Natural killer cell (primary cell): ENCODE data around the gene IL17RE. TPM values are rescaled to one million over a fixed set of nuclear protein-coding genes. Genes with fewer than 3 reads are reported as not detected.
A peak's percentile ranks its signal among the peaks of the same experiment; 100 is the strongest.

Experiments
- ATAC-seq, 3 donors: fragments of 150-1000 bp in 2 of 3; fragments of 200-7000 bp in 1 of 3; cut with Tn5 transposase; 1 replicate in 1 of 3; 2 replicates in 2 of 3; pipeline ENCODE4 v1.10.0; 2021; ENCODE audit warnings: mild to moderate bottlenecking in 2 of 3, moderate library complexity in 2 of 3
- DNase-seq, 2 donors: peaks; one replicate each; pipeline versions ENCODE4 v3.0.0 to v3.0.0-alpha.2; 2013 to 2021; ENCODE audit warnings: mixed read lengths in 1 of 2
- H3K27ac ChIP-seq: one replicate; pipeline ENCODE4 v1.5.1; 2013; ENCODE audit warnings: mild to moderate bottlenecking, low read length
- H3K27me3 ChIP-seq: one replicate; pipeline ENCODE4 v1.6.1; 2013; ENCODE audit warnings: low read length; ENCODE audit not compliant: control insufficient read depth, insufficient read depth
- H3K36me3 ChIP-seq: one replicate; pipeline ENCODE4 v1.6.1; 2013; ENCODE audit warnings: low read length; ENCODE audit not compliant: control insufficient read depth, insufficient read depth
- H3K4me1 ChIP-seq: one replicate; pipeline ENCODE4 v1.6.1; 2013; ENCODE audit warnings: low read length; ENCODE audit not compliant: control insufficient read depth, insufficient read depth
- H3K4me3 ChIP-seq: one replicate; pipeline ENCODE4 v1.5.1; 2013; ENCODE audit warnings: low read length
- H3K9me3 ChIP-seq: one replicate; pipeline ENCODE4 v1.6.1; 2013; ENCODE audit warnings: low read length; ENCODE audit not compliant: control insufficient read depth, insufficient read depth
- H3K27ac Mint-ChIP-seq, 2 donors: one replicate each; pipeline ENCODE4 v1.8.0; 2022; ENCODE audit warnings: mild to moderate bottlenecking in 2 of 2, mixed read lengths in 2 of 2, moderate library complexity in 1 of 2
- H3K27me3 Mint-ChIP-seq, 2 donors: one replicate each; pipeline ENCODE4 v1.8.0; 2022; ENCODE audit warnings: low read depth in 2 of 2, mixed read lengths in 2 of 2
- H3K36me3 Mint-ChIP-seq: one replicate; pipeline ENCODE4 v1.8.0; 2022; ENCODE audit warnings: mixed read lengths
- H3K4me1 Mint-ChIP-seq, 2 donors: one replicate each; pipeline ENCODE4 v1.8.0; 2022; ENCODE audit warnings: mixed read lengths in 2 of 2
- H3K4me3 Mint-ChIP-seq: one replicate; pipeline ENCODE4 v1.8.0; 2022; ENCODE audit warnings: mild to moderate bottlenecking, moderate library complexity, mixed read lengths
- H3K9me3 Mint-ChIP-seq, 2 donors: one replicate each; pipeline ENCODE4 v1.8.0; 2022; ENCODE audit warnings: mixed read lengths in 2 of 2
- WGBS: methylation state at CpG from one replicate; pipeline ENCODE4 v1.1.7; 2013; ENCODE audit warnings: missing lambda C conversion rate; ENCODE audit not compliant: insufficient coverage; 5-methylcytosine and 5-hydroxymethylcytosine counted together
- intact Hi-C: fragments of 100-400 bp; cut with micrococcal nuclease; formaldehyde crosslinking; loops from one replicate; pipeline ENCODE4 v1.14.2; 2022
- total RNA-seq, 4 donors: library from RNA; stranded (reverse); fragments of 120-200 nt in 1 of 4; gene quantifications; one replicate each; pipeline versions ENCODE4 v1.2.3 to v1.2.4, GENCODE V29; 2013 to 2022
- TF ChIP-seq, protein P1 (sequence below): fragments of 200-600 bp; IDR thresholded peaks from one replicate; pipeline ENCODE4 v1.8.0; 2022; ENCODE audit warnings: antibody characterized with exemption

Gene IL17RE
- total RNA-seq, 3 donors from 2014 or later (not counting 1 experiment from before 2014, with no cell fraction given): 0.28 to 2.5 (median 1.5) TPM

DNA sequence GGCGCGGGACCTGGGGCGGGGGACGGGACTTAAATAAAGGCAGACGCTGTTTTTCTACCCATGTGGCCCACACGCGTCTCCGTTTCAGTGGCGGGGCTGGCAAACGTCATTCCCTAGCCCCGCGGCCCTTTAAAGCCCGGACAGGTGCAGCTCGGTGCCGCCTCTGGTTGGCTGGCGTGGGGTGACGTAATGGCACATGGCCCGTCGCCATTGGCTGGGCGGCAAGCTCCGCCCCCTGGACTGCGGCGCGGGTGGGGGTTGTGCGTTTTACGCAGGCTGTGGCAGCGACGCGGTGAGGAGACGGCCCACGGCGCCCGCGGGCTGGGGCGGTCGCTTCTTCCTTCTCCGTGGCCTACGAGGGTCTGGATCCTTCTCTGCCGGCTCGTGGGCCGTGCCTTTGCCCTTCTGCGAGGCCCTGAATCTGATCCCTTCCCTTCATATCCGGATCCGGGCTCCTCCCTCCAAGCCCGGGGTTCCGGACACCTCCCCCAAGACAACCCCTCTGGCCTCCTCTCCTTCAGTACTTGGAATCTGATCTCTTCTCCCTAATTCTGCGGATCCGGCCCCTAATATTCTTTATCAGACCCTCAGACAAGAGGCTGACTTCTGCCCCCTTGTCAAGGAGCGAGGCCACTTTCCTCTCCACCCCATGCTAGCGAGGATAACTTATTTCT, 31.1 kb downstream of the IL17RE start, which contains the start of gene CRELD1:
TSS of gene CRELD1 (plus strand) at position 274 of the 674 bp plus-strand sequence. CDS start 605 bp downstream, outside the sequence.
- Histone ChIP-seq H3K36me3 (peaks cover 16% of the 10 kb centered on the region), H3K4me1 (peaks cover 29% of the 10 kb centered on the region), H3K27ac (peak within 1 kb of the TSS; percentile 93), H3K9me3 (no peaks in the 10 kb centered on the region), H3K27me3 (no peaks in the 10 kb centered on the region), H3K4me3 (peak within 1 kb of the TSS; percentile 78)
- no peaks in the 10 kb centered on the region for H3K9me3 Mint-ChIP-seq
- WGBS: under 1% methylated on average over 50 of the region's 50 CpGs
- peak within 1 kb of the TSS; percentile 97 to 99 for H3K27ac Mint-ChIP-seq
- H3K27me3 Mint-ChIP-seq: no peaks in the 10 kb centered on the region
- peaks cover 44 to 50% of the 10 kb centered on the region in 2 donors for H3K4me1 Mint-ChIP-seq
- intact Hi-C loops: loop anchor here (2.0 to 5.0 kb wide), 6 partner anchors 43 to 291 kb away; partner anchors contain the start of genes BRK1, EMC3, FANCD2 and JAGN1
- TF ChIP-seq, protein P1, sequence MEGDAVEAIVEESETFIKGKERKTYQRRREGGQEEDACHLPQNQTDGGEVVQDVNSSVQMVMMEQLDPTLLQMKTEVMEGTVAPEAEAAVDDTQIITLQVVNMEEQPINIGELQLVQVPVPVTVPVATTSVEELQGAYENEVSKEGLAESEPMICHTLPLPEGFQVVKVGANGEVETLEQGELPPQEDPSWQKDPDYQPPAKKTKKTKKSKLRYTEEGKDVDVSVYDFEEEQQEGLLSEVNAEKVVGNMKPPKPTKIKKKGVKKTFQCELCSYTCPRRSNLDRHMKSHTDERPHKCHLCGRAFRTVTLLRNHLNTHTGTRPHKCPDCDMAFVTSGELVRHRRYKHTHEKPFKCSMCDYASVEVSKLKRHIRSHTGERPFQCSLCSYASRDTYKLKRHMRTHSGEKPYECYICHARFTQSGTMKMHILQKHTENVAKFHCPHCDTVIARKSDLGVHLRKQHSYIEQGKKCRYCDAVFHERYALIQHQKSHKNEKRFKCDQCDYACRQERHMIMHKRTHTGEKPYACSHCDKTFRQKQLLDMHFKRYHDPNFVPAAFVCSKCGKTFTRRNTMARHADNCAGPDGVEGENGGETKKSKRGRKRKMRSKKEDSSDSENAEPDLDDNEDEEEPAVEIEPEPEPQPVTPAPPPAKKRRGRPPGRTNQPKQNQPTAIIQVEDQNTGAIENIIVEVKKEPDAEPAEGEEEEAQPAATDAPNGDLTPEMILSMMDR: no peak
- DNase-seq (peak; percentile 98 to 99), ATAC-seq (peak; percentile 82 to 92 (median 83))
- no peaks in the 10 kb centered on the region for H3K36me3 Mint-ChIP-seq
- H3K4me3 Mint-ChIP-seq: peak within 1 kb of the TSS; percentile 98

DNA sequence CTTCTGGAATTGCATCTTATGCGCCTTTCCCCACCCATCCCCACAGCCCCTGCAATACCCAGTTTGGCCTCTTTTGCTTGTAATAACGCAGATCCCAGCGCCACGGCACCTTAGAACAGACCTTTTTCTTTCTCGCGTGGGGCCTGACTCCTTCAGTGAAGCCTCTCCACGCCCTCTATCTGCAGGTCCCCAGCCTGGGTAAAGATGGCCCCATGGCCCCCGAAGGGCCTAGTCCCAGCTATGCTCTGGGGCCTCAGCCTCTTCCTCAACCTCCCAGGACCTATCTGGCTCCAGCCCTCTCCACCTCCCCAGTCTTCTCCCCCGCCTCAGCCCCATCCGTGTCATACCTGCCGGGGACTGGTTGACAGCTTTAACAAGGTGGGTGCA, 31.6 kb downstream of the IL17RE start:
- Histone ChIP-seq H3K27me3 (no peaks in the 10 kb centered on the region), H3K36me3 (peaks cover 16% of the 10 kb centered on the region), H3K4me1 (peaks cover 29% of the 10 kb centered on the region), H3K9me3 (no peaks in the 10 kb centered on the region), H3K27ac (peak overlapping the region; percentile 93), H3K4me3 (peak overlapping the region; percentile 78)
- ATAC-seq (peak in 1 of 3 donors; percentile 2), DNase-seq (peak in 1 of 2 donors; percentile 73)
- Mint-ChIP-seq H3K9me3 (no peaks in the 10 kb centered on the region), H3K4me1 (peaks cover 44 to 50% of the 10 kb centered on the region in 2 donors), H3K4me3 (peak overlapping the region; percentile 98), H3K27ac (peak overlapping the region; percentile 97 to 99), H3K36me3 (no peaks in the 10 kb centered on the region), H3K27me3 (no peaks in the 10 kb centered on the region)
- intact Hi-C loops: loop anchor here (5.0 kb wide), 3 partner anchors 87 to 183 kb away; partner anchors contain the start of genes BRK1 and FANCD2
- 27% methylated on average over 11 of the region's 11 CpGs for WGBS
- TF ChIP-seq, protein P1: no peak

DNA sequence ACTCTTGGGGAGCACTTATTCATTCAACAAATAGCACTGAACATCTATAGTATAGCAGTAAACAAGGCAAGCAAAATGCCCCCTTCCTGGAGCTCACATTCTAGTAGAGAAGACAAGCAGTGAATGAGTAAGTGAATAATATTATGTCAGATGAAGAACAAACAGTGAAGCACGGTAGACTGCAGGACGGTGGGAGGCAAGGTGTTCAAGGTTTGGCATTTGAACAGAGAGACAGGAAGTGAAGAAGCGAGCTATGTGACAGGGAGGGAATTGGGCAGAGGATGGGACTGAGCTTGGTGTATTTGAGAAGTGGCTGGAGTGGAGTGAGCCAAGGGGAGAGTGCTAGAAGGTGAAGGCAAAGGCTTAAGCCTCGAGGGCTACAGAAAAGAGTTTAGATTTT, 32.3 kb downstream of the IL17RE start:
- no peak overlapping the region for H3K27ac ChIP-seq

More for the DNA sequence above, 32.3 kb downstream of the IL17RE start:
- H3K36me3 Mint-ChIP-seq: no peaks in the 10 kb centered on the region
- DNase-seq (no peak), ATAC-seq (no peak)
- H3K4me1 ChIP-seq: peaks cover 29% of the 10 kb centered on the region
- H3K36me3 ChIP-seq: peaks cover 16% of the 10 kb centered on the region
- H3K4me1 Mint-ChIP-seq: peaks cover 44 to 50% of the 10 kb centered on the region in 2 donors
- 79% methylated on average over 4 of the region's 4 CpGs for WGBS
- TF ChIP-seq, protein P1: no peak
- no peaks in the 10 kb centered on the region for H3K27me3 Mint-ChIP-seq
- peak overlapping the region; percentile 98 for H3K4me3 Mint-ChIP-seq
- peak overlapping the region; percentile 97 to 99 for H3K27ac Mint-ChIP-seq
- no peak overlapping the region for H3K4me3 ChIP-seq
- intact Hi-C loops: loop anchor here (5.0 kb wide), 3 partner anchors 88 to 182 kb away; partner anchors contain the start of genes BRK1 and FANCD2
- no peaks in the 10 kb centered on the region for H3K9me3 ChIP-seq
- H3K27me3 ChIP-seq: no peaks in the 10 kb centered on the region
- no peaks in the 10 kb centered on the region for H3K9me3 Mint-ChIP-seq
